Activated T-helper 1 cell treated with anti-CD3 and anti-CD28 coated beads, Interleukin-12 subunit alpha, Interleukin-12 subunit beta, Interleukin-2, Interleukin-4 antibody, amounts not matched to agents 30 ng/mL and 10 ng/mL and 1 ng/mL, durations not matched to agents 14 hours and 24 hours and 36 hours (primary cell): ENCODE measurements around the gene IQCH. TPM values are rescaled to one million over a fixed set of nuclear protein-coding genes. Genes with fewer than 3 reads are reported as not detected.
"Not testable (repeated sequence)": the region's sequence is repeated elsewhere in the genome, so short reads cannot be mapped to it uniquely, and the experiment has no call there.

ENCODE experiments used
- DNase-seq: peaks from one replicate; pipeline ENCODE4 v3.0.0; 2021; ENCODE audit warnings: low spot score
- H3K27ac Mint-ChIP-seq: one replicate; pipeline ENCODE4 v1.8.0; 2021; ENCODE audit warnings: mild to moderate bottlenecking, mixed read lengths
- H3K27me3 Mint-ChIP-seq: one replicate; pipeline ENCODE4 v1.8.0; 2022; ENCODE audit warnings: mild to moderate bottlenecking, moderate library complexity, mixed read lengths; ENCODE audit not compliant: insufficient read depth
- H3K36me3 Mint-ChIP-seq: one replicate; pipeline ENCODE4 v1.8.0; 2021; ENCODE audit warnings: low read depth, mixed read lengths
- H3K4me1 Mint-ChIP-seq: one replicate; pipeline ENCODE4 v1.8.0; 2021; ENCODE audit warnings: low read depth, mixed read lengths
- H3K4me3 Mint-ChIP-seq: one replicate; pipeline ENCODE4 v1.8.0; 2021; ENCODE audit warnings: mild to moderate bottlenecking, moderate library complexity, mixed read lengths
- H3K9me3 Mint-ChIP-seq: one replicate; pipeline ENCODE4 v1.8.0; 2021; ENCODE audit warnings: mixed read lengths
- intact Hi-C: fragments of 100-400 bp; cut with micrococcal nuclease; formaldehyde crosslinking; loops from one replicate; pipeline ENCODE4 v1.15.1; 2024
- total RNA-seq: library from RNA; stranded (reverse); gene quantifications from 2 replicates; pipeline ENCODE4 v1.2.3, GENCODE V29; 2022

The IQCH gene
- total RNA-seq, 1 donor from 2014 or later: 1.2 TPM

GRCh38 chr15:67227846-67228245, 26.7 kb upstream of the IQCH start:
- no peak for DNase-seq
- Mint-ChIP-seq H3K27ac (no peak overlapping the region), H3K4me1 (peaks cover 11% of the 10 kb centered on the region), H3K4me3 (no peak overlapping the region), H3K36me3 (peaks cover 38% of the 10 kb centered on the region), H3K27me3 (no peaks in the 10 kb centered on the region), H3K9me3 (no peaks in the 10 kb centered on the region)
- intact Hi-C loops: no loop called here

DNA sequence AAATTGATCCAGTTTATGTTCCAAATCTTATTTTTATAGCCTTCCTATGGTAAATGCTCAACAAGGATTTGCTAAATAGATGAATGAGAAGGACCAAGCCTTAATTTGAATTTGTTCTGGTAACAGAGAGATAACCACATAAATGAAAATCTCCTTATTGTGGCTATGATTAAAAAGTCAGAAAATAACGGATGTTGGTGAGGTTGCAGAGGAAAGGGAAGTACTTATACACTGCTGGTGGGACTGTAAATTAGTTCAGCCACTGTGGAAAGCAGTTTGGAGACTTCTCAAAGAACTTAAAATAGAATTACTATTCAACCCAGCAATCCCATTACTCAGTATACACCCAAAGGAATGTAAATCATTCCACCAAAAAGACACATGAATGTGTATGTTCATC, 26.3 kb upstream of the IQCH start:
- Mint-ChIP-seq H3K9me3 (no peaks in the 10 kb centered on the region), H3K27ac (no peak overlapping the region), H3K4me3 (no peak overlapping the region), H3K36me3 (peaks cover 41% of the 10 kb centered on the region), H3K27me3 (no peaks in the 10 kb centered on the region), H3K4me1 (peaks cover 11% of the 10 kb centered on the region)
- DNase-seq: no peak
- intact Hi-C loops: no loop called here

- intact Hi-C loops: no loop called here
- Mint-ChIP-seq H3K36me3 (peaks cover 55% of the 10 kb centered on the region), H3K27ac (no peak overlapping the region), H3K4me1 (peaks cover 11% of the 10 kb centered on the region), H3K27me3 (no peaks in the 10 kb centered on the region), H3K4me3 (no peak overlapping the region), H3K9me3 (no peaks in the 10 kb centered on the region)
- DNase-seq: no peak
These were observed 24.1 kb upstream of the IQCH start for GRCh38 chr15:67230504-67230903.

- Mint-ChIP-seq H3K36me3 (peaks cover 58% of the 10 kb centered on the region), H3K9me3 (no peaks in the 10 kb centered on the region), H3K4me3 (no peak overlapping the region), H3K27me3 (no peaks in the 10 kb centered on the region), H3K4me1 (peaks cover 14% of the 10 kb centered on the region), H3K27ac (no peak overlapping the region)
- no peak for DNase-seq
- intact Hi-C loops: no loop called here
These were observed 22.0 kb upstream of the IQCH start for GRCh38 chr15:67232591-67232990.

DNA sequence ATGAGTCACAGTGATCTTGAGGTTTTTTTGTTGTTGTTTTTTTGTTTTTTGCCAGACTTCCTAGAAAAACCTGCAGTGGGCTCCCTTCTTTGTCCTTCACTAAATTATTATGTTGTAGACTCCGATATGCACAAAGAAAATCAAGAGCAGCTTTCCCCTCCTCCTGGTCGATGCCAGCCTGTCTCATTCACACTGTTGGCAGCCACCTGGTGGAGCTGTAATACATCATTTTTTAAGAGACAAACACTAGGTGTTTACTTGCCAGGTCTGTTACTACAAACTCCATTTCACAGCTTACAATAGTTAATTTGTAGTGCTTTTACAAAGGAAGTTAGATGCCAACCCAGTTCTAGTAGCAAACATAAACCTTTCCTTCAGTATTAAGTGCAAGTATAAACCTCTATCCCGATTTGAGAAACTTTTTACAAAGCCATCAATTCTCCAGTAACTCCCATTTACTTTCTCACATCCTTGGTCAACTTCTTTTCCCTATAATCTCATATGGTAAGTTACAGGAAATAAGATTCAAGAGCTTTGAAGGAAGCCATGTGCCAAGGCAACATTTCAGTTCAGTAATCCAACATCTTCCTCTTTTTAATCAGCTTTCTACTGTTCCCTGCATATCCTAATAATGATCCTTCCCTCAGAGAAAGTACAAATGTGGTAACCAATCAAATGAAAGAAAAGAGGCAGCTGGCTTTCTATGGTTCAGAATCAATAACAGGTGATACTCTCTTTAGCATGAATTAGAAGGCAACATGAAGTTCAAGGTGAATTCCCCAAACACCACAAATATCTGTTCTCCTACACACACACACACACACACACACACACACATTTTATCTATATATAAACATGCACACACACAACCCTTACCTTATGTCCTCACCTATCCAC, 14.1 kb upstream of the IQCH start:
- intact Hi-C loops: loop anchor here (1.0 to 5.0 kb wide), 13 partner anchors 14 to 600 kb away; partner anchors contain the start of genes AAGAB, IQCH and RNU6-1
- H3K36me3 Mint-ChIP-seq: peaks cover 20% of the 10 kb centered on the region
- no peaks in the 10 kb centered on the region for H3K27me3 Mint-ChIP-seq
- no peak for DNase-seq
- H3K9me3 Mint-ChIP-seq: no peaks in the 10 kb centered on the region
- peaks cover 49% of the 10 kb centered on the region for H3K4me1 Mint-ChIP-seq
- H3K4me3 Mint-ChIP-seq: peak overlapping the region; percentile 47
- peak overlapping the region; percentile 87 for H3K27ac Mint-ChIP-seq

DNA sequence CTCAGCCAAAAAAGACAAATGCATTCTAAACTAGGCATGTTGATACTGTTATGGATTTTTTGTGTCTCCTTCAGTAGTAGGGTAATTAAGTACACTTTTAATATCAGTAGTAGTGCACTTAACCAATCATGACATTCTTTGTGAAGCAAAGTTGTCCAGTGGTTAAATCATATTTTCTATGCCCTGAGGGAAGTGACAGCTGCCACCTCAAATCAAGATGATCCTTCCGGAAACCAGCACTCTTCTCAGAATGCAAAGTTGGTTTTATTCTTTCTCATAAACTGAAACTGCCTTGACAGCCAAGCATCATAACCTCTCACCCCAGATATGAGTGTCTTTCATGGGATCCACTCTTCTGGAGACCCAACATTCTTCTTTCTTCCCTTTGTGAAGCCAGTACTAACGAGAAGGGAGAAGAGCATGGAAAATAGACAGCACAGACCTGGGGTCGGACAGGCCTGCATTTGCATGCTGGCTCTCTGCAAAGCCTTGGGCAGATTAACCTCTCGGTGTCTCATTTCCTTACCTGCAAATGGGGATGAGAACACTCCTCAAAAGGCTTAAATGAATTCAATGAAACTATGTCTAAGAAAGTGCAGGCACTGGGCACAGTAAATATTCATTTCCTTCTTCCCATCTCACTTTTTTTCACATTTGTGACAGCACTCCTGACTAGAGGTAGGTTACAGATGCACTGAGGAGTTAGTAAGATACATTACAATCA, 13.3 kb upstream of the IQCH start:
- intact Hi-C loops: loop anchor here (1.0 to 5.0 kb wide), 13 partner anchors 13 to 600 kb away; partner anchors contain the start of genes AAGAB, IQCH and RNU6-1
- H3K4me3 Mint-ChIP-seq: peak overlapping the region; percentile 47
- peaks cover 20% of the 10 kb centered on the region for H3K36me3 Mint-ChIP-seq
- no peaks in the 10 kb centered on the region for H3K27me3 Mint-ChIP-seq
- H3K9me3 Mint-ChIP-seq: no peaks in the 10 kb centered on the region
- peak overlapping the region; percentile 87 for H3K27ac Mint-ChIP-seq
- peaks cover 52% of the 10 kb centered on the region for H3K4me1 Mint-ChIP-seq
- DNase-seq: peak; percentile 45

DNA sequence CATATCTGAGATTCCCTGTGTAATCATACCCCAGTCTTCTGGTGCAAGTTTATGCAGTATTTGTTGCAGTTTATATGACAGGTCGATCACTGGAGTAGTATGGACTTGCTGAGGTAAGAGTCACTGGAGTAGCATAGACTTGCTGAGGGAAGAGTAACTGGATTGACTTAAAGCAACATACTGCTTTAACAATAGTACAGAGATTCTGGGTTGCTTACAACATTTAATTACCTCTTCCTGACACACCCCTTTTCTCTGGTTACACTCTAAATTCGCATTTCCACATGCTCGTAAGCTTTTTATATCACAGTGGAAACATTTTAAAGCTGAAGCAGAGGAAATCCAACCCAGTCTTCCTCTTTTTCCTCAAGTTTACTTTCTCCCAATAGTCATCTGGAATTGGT, 11.9 kb upstream of the IQCH start:
- DNase-seq: no peak
- peaks cover 29% of the 10 kb centered on the region for H3K36me3 Mint-ChIP-seq
- intact Hi-C loops: loop anchor here (5.0 kb wide), 2 partner anchors 220 to 520 kb away; no protein-coding TSS in a partner anchor
- peak overlapping the region; percentile 38 for H3K27ac Mint-ChIP-seq
- peaks cover 53% of the 10 kb centered on the region for H3K4me1 Mint-ChIP-seq
- H3K4me3 Mint-ChIP-seq: peak overlapping the region; percentile 13
- no peaks in the 10 kb centered on the region for H3K27me3 Mint-ChIP-seq
- H3K9me3 Mint-ChIP-seq: peaks cover 4% of the 10 kb centered on the region

DNA sequence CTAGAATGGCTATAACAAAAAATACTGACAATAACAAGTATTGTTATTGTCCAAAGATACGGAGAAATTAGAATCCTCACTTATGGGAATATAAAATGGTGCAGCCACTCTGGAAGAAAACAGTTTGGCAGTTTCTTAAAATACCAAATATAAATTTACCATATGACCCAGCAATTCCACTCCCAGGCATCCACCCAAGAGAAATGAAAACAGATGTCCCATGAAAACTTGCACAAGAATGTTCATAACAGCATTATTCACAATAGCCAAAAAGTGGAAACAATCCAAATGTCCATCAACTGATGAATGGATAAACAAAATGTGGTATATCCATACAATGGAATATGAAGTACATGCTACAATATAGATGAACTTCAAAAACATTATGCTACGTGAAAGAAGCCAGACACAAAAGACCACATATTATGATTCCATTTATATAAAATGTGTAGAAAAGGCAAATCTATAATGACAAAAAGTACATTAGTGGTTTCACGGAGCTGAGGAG, 9.6 kb upstream of the IQCH start:
- no peak for DNase-seq
- no peak overlapping the region for H3K4me3 Mint-ChIP-seq
- no peak overlapping the region for H3K27ac Mint-ChIP-seq
- peaks cover 53% of the 10 kb centered on the region for H3K4me1 Mint-ChIP-seq
- no peaks in the 10 kb centered on the region for H3K27me3 Mint-ChIP-seq
- intact Hi-C loops: loop anchor here (5.0 kb wide), 2 partner anchors 223 to 517 kb away; no protein-coding TSS in a partner anchor
- peaks cover 4% of the 10 kb centered on the region for H3K9me3 Mint-ChIP-seq
- H3K36me3 Mint-ChIP-seq: peaks cover 33% of the 10 kb centered on the region

GRCh38 chr15:67246606-67247005, 8.0 kb upstream of the IQCH start:
- H3K4me3 Mint-ChIP-seq, H3K9me3 Mint-ChIP-seq, H3K27ac Mint-ChIP-seq, intact Hi-C loops, DNase-seq, H3K27me3 Mint-ChIP-seq: not testable (repeated sequence)
- H3K4me1 Mint-ChIP-seq: peaks cover 41% of the 10 kb centered on the region
- peaks cover 37% of the 10 kb centered on the region for H3K36me3 Mint-ChIP-seq

DNA sequence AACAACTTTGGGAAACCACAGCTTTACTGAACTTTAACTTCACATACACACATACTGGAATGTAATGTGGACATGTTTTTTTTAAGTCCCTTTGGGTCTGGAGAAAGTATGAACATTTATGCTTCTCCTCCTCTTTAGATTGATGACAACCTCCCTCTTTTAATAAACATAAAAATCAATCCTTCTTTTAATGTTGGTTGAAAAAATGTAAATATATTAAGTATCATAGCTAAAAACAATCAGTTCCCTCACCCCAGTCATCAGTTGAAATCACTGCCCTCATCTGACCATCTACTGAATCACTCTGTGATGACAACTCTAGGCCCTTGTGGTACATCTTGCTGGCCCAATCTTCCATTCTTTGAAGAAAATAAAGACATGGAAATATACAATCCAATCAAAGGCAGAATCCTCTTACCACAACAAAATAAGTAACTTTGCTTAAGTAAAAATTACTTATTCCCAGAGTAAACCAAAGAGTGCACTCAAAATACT, 6.5 kb upstream of the IQCH start:
- Mint-ChIP-seq H3K4me3 (no peak overlapping the region), H3K9me3 (peaks cover 4% of the 10 kb centered on the region), H3K27ac (peak overlapping the region; percentile 31), H3K36me3 (peaks cover 40% of the 10 kb centered on the region), H3K27me3 (no peaks in the 10 kb centered on the region), H3K4me1 (peaks cover 43% of the 10 kb centered on the region)
- intact Hi-C loops: no loop called here
- DNase-seq: no peak

- Mint-ChIP-seq H3K4me1 (peaks cover 52% of the 10 kb centered on the region), H3K9me3 (peaks cover 4% of the 10 kb centered on the region), H3K4me3 (no peak overlapping the region), H3K27ac (no peak overlapping the region), H3K27me3 (peaks cover 3% of the 10 kb centered on the region), H3K36me3 (peaks cover 33% of the 10 kb centered on the region)
- no peak for DNase-seq
- intact Hi-C loops: loop anchor here (10.0 kb wide), 3 partner anchors 275 to 805 kb away; partner anchors contain the start of genes C15orf61, PIAS1, RPL4 and ZWILCH
These were observed 4.8 kb upstream of the IQCH start for GRCh38 chr15:67249830-67250229.

- Mint-ChIP-seq H3K27ac (no peak overlapping the region), H3K4me3 (no peak overlapping the region), H3K36me3 (peaks cover 21% of the 10 kb centered on the region), H3K27me3 (peaks cover 9% of the 10 kb centered on the region), H3K9me3 (peaks cover 4% of the 10 kb centered on the region), H3K4me1 (peaks cover 48% of the 10 kb centered on the region)
- intact Hi-C loops: loop anchor here (10.0 kb wide), 3 partner anchors 273 to 803 kb away; partner anchors contain the start of genes C15orf61, PIAS1, RPL4 and ZWILCH
- DNase-seq: no peak
These were observed 3.3 kb upstream of the IQCH start for GRCh38 chr15:67251318-67251717.
